Esophagus (tissue), 2 donors: ENCODE results near the gene DCN. TPM values are rescaled to one million over a fixed set of nuclear protein-coding genes. Genes with fewer than 3 reads are reported as not detected.

Experiments used
- H3K27ac ChIP-seq, 2 donors: one replicate each; pipeline ENCODE4 v1.5.1; 2013; ENCODE audit warnings: low read depth in 2 of 2, mild to moderate bottlenecking in 2 of 2, inconsistent platforms in 1 of 2, low read length in 1 of 2, moderate library complexity in 1 of 2
- H3K27me3 ChIP-seq, 2 donors: one replicate each; pipeline ENCODE4 v1.6.1; 2013; ENCODE audit warnings: low read length in 2 of 2, control low read depth in 1 of 2, mild to moderate bottlenecking in 1 of 2; ENCODE audit not compliant: insufficient read depth in 2 of 2, control insufficient read depth in 1 of 2
- H3K36me3 ChIP-seq, 2 donors: one replicate each; pipeline ENCODE4 v1.6.1; 2013; ENCODE audit warnings: low read length in 1 of 2; ENCODE audit not compliant: control insufficient read depth in 2 of 2, insufficient read depth in 2 of 2
- H3K4me1 ChIP-seq, 2 donors: one replicate each; pipeline ENCODE4 v1.6.1; 2013; ENCODE audit warnings: low read length in 1 of 2; ENCODE audit not compliant: control insufficient read depth in 2 of 2, insufficient read depth in 2 of 2
- H3K4me3 ChIP-seq, 2 donors: one replicate each; pipeline ENCODE4 v1.5.1; 2013; ENCODE audit warnings: low read length in 2 of 2, mild to moderate bottlenecking in 2 of 2, low read depth in 1 of 2, moderate library complexity in 1 of 2
- H3K9me3 ChIP-seq, 2 donors: one replicate each; pipeline ENCODE4 v1.6.1; 2013; ENCODE audit warnings: mild to moderate bottlenecking in 2 of 2, low read depth in 1 of 2, low read length in 1 of 2, moderate library complexity in 1 of 2; ENCODE audit not compliant: control insufficient read depth in 2 of 2, insufficient read depth in 1 of 2
- WGBS, 2 donors: extraction: QIAGEN DNeasy Blood & Tissue Kit; methylation state at CpG; one replicate each; pipeline ENCODE4 v1.1.7; 2013; 5-methylcytosine and 5-hydroxymethylcytosine counted together
- polyA plus RNA-seq, 2 donors: library from polyadenylated mRNA; stranded (reverse); fragments of 200-250 nt; gene quantifications; one replicate each; pipeline ENCODE4 v1.2.3, GENCODE V29; 2013
- donor health status: healthy with polysubstance abuse.
- donor health status: Bipolar disorder and iron deficiency.

Gene DCN
- polyA plus RNA-seq, 2 donors, result 41.1 to 152 TPM

DNA sequence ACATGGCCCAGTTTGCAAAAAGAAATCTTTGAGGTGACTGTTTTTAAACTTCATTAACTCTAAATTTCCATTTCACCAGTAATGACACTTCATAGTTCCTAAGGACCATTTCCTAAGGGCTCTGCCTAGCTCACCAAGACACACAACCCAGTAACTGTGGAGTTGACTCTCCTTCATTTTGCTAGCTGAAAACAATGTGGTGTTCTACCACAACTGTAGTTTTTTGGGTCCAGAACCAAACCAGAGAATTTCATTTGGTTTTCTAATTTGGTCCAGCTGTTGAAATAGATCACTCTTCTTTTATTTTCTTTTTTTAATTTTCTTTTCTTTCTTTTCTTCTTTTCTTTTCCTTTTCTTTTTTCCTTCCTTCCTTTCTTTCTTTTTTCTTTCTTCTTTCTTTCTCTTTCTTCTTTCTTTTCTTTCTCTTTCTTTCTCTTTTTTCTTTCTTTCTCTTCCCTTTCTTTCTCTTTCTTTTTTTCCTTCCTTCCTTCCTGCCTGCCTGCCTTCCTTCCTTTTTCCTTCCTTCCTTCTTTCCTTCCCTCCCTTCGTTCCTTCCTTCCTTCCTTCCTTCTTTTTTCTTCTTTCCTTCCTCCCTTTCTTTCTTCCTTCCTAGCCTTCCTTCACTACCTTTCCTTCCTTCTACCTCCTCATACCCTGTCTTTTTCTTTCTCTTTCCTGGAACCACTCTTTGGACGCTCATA lies 52.8 kb downstream of the DCN start:
- Histone ChIP-seq H3K9me3 (no peaks in the 10 kb centered on the region), H3K4me1 (no peaks in the 10 kb centered on the region), H3K27ac (no peak overlapping the region), H3K27me3 (no peaks in the 10 kb centered on the region), H3K4me3 (no peak overlapping the region), H3K36me3 (no peaks in the 10 kb centered on the region)
- 75 to 89% methylated on average over 2 of the region's 2 CpGs for WGBS, 2 donors

DNA sequence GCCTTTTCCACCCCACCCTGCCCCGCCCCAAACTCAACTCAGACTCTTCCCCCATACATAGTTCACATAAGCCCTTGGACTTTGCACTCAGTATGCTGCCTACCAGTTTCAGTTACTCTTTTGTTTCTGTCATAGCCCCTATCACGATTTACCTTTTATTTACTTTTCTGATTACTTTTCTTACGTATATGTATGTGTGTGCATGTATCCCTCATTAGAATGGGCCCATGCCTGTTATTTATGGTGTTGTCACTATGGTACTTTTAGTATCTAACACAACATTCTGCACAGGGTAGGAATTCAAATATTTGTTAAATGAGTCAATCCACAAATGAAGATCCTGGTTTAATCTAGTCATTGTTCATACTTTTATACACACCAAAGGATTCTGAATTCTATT lies 54.9 kb downstream of the DCN start:
- Histone ChIP-seq H3K27me3 (no peaks in the 10 kb centered on the region), H3K4me1 (no peaks in the 10 kb centered on the region), H3K4me3 (no peak overlapping the region), H3K36me3 (no peaks in the 10 kb centered on the region), H3K27ac (no peak overlapping the region), H3K9me3 (no peaks in the 10 kb centered on the region)
- 70 to 72% methylated on average over 3 of the region's 3 CpGs for WGBS, 2 donors

DNA sequence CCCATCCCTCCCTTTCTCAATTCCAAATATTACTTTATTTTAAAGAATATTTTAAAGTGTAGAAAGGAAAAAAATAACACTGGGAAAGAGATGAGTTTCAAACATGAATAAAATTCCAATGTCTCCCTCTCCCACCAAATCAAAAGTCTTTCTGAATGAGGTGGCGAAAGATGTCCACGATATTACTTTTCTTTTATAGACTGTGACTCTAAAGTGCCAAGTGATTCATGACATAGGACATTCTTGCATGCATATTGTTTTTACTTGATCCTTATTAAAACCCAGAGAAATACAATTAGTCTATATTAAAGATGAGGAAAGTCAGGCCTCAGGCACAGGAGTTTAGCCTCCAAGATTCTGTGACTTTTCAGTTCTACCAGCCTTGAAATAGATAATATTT lies 55.3 kb downstream of the DCN start:
- H3K9me3 ChIP-seq, result no peaks in the 10 kb centered on the region
- WGBS, 2 donors, result 80 to 81% methylated on average over 2 of the region's 2 CpGs
- H3K4me3 ChIP-seq, result no peak overlapping the region
- no peak overlapping the region for H3K27ac ChIP-seq
- H3K4me1 ChIP-seq, result no peaks in the 10 kb centered on the region
- H3K36me3 ChIP-seq, result no peaks in the 10 kb centered on the region
- no peaks in the 10 kb centered on the region for H3K27me3 ChIP-seq

DNA sequence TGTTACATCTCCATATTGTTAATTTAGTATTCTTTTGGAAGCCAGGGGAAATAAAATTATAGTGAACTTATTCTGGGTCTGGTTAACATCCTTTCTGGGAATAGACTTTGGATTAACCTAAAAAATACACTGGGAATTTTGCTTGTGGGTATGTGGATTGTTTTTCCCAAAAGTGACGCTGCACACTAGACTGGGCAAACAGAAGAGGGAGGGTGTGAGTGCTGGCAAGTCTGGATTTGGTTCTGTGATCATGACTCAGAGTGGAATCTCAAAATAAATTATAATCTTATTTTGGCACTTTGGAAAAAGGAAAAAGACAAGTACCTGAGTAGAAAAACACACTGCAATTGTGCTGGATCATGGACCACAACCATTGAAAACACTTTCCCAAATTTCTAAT lies 56.1 kb downstream of the DCN start:
- no peaks in the 10 kb centered on the region for H3K36me3 ChIP-seq
- H3K4me3 ChIP-seq, result no peak overlapping the region
- no peaks in the 10 kb centered on the region for H3K9me3 ChIP-seq
- no peaks in the 10 kb centered on the region for H3K4me1 ChIP-seq
- no peak overlapping the region for H3K27ac ChIP-seq
- no peaks in the 10 kb centered on the region for H3K27me3 ChIP-seq
- 35 to 68% methylated on average over 1 of the region's 1 CpG for WGBS, 2 donors

DNA sequence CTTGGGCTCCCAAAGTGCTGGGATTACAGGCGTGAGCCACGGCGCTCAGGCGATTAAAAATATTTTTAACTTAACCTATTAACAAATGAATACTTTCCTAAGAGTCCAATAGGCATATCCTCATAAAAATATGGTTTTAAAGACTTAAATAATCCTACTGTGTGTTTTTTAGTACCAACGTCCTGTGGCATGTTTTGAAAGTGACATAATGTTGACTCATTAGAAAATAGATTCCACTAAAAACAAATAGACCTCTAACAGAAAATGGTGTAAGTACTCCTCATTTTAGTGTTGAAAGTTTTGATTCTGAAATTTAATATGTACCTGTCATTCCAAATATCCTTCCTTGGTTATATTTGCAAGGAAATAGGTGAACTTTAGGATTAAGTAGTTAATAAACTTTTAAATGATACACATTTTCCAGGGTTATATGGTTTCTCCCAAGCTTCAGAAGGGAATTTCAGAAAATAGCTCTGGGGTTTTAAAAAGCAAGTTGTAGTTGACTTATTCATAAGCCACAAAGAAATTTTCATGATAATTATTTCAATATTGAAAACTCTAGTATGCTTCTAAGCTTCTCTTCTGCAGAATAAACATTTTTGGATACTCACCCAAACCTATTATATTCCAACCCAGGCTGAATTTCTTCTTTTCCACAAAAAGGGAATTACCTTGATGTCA lies 59.2 kb downstream of the DCN start:
- Histone ChIP-seq H3K27ac (no peak overlapping the region), H3K27me3 (no peaks in the 10 kb centered on the region), H3K4me1 (no peaks in the 10 kb centered on the region), H3K36me3 (no peaks in the 10 kb centered on the region), H3K9me3 (no peaks in the 10 kb centered on the region), H3K4me3 (no peak overlapping the region)
- WGBS, 2 donors, result 87 to 89% methylated on average over 5 of the region's 5 CpGs

DNA sequence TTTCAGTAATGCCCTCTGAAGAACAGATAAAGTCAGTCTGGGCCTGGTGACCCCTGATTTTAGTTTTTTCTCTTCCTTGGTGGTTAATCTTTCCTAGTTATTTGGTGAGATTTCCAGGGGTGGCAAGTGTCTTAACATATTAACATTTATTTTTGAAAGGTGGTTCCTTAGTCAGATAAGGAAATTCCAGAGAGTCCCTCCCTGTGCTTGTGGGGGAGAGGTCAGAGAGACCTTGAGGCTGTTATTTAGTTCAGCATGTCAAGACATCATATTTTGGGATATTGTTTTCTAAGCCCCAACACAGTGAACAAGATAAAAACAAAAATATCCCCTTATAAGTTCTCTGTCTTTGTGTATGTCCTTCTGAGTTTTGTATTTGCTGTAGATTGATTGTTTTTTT lies 61.8 kb downstream of the DCN start:
- no peaks in the 10 kb centered on the region for H3K27me3 ChIP-seq
- no peak overlapping the region for H3K27ac ChIP-seq
- H3K9me3 ChIP-seq, result no peaks in the 10 kb centered on the region
- H3K36me3 ChIP-seq, result no peaks in the 10 kb centered on the region
- no peaks in the 10 kb centered on the region for H3K4me1 ChIP-seq
- no peak overlapping the region for H3K4me3 ChIP-seq

DNA sequence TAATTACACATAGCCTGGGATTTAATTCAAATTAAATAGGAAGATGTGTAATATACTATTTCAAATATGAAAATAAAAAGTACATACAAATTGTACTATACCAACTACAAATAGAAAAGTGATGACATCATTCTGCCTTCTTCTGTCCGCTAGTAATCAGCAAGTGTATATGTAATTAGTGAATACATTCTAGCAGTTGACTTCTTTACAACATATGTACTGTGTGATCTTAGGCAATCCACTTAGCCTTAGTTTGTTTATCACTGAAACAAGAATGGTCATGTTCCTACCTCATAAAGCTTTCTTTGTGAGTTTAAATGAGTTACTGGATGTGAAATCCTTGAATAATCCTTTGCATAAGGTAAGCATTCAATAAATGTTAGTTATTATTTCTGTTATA lies 63.5 kb downstream of the DCN start:
- Histone ChIP-seq H3K9me3 (no peaks in the 10 kb centered on the region), H3K27ac (no peak overlapping the region), H3K27me3 (no peaks in the 10 kb centered on the region), H3K36me3 (no peaks in the 10 kb centered on the region), H3K4me1 (no peaks in the 10 kb centered on the region), H3K4me3 (no peak overlapping the region)
- WGBS, 2 donors, result 60 to 80% methylated on average over 1 of the region's 1 CpG

DNA sequence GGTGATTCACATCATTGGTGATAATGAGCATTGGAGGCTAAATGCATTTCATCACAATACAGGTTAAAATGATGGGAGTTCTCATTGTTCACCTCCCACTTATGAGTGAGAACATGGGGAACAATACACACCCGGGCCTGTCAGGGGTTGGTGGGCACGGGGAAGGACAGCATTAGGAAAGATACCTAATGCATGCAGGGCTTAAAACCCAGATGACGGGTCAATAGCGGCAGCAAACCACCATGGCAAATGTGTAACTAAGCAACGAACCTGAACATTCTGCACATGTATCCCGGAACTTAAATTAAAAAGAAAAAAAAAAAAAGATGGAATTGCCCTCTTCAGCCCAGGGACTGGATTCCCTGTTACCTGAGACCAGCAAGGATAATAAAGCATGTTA lies 69.0 kb downstream of the DCN start:
- Histone ChIP-seq H3K4me1 (no peaks in the 10 kb centered on the region), H3K36me3 (no peaks in the 10 kb centered on the region), H3K4me3 (no peak overlapping the region), H3K27ac (no peak overlapping the region), H3K9me3 (no peaks in the 10 kb centered on the region), H3K27me3 (no peaks in the 10 kb centered on the region)
- 92 to 94% methylated on average over 6 of the region's 6 CpGs for WGBS, 2 donors

DNA sequence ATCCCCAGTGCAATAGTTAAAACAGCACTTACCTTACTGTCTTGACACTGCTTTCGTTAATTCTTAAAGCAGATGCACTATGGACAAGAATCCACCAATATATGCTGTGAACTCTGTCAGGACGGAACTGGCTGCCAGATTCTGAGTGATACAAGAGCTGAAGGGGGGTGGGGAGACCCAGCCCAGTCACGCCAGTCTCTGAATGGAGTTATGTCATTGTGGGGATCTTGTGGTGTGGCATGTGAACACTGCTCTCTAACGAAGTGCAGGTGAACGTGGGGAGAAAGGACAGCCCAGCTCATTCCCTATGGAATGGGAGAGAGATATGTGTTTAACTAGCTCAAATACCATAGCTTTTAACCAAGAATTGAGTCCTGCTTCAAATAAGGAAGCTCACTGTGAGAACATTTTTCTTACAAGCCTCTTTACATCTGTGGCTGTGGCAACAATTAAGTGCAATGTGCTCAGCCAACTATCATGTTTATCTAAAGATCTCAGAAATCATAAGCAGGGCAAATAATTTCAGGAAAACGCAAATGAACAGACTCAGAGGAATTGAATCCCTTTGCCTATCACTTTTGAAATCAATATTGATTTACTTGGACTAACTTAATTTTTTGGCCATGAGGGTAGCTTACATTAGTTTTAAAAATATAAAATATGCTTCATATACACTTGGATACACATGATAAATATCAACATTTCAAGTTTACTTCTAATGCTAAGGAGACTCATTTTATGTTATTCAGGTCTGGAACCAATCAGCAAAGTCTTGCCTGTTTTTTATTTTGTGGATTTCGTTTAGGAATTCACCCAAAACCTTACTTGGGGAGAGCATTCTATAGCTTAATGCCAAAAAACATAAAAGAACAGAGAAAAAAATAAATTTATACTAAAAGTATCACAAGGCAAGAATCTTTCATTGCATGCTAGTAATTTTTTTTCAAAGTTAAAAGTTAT lies 71.0 kb downstream of the DCN start, which contains the start of gene LUM:
Gene LUM, minus strand, starts transcription at position 129 of the 960 bp plus-strand sequence. CDS start 2,515 bp downstream, outside the sequence.
- Histone ChIP-seq H3K4me1 (no peaks in the 10 kb centered on the region), H3K27ac (no peak within 1 kb of the TSS), H3K9me3 (no peaks in the 10 kb centered on the region), H3K27me3 (no peaks in the 10 kb centered on the region), H3K36me3 (no peaks in the 10 kb centered on the region), H3K4me3 (no peak within 1 kb of the TSS)
- WGBS, 2 donors, result 34 to 39% methylated on average over 7 of the region's 7 CpGs
